Measurements from ENCODE around the gene UPK2.

GRCh38 chr11:119000906-119001305 lies 44.8 kb downstream of the UPK2 start:
- TF ChIP-seq POLR2A (IDR thresholded peaks at IDR 0.05): no peak
- no peak for TF ChIP-seq CTCF (IDR thresholded peaks at IDR 0.05)
- TF ChIP-seq POLR2AphosphoS5 (IDR thresholded peaks at IDR 0.05): no peak

Measured in suprapubic skin (tissue), 4 donors.